Ovary (tissue), 3 donors: ENCODE measurements around the gene FOXK2.

ENCODE experiments used
- CTCF ChIP-seq, 3 donors: fragments of 450-650 bp in 2 of 3; fragments of 200-600 bp in 1 of 3; IDR thresholded peaks; one replicate each; pipeline versions ENCODE4 v1.5.1 to v1.8.0; 2016 to 2022; ENCODE audit warnings: antibody characterized with exemption in 3 of 3, mild to moderate bottlenecking in 1 of 3
- EP300 ChIP-seq: sonication (generic); formaldehyde crosslinking; IDR thresholded peaks from one replicate; pipeline ENCODE4 v1.6.1; 2017; ENCODE audit warnings: antibody characterized with exemption
- POLR2A ChIP-seq: fragments of 450-650 bp; IDR thresholded peaks from one replicate; pipeline ENCODE4 v1.6.1; 2017; ENCODE audit warnings: antibody characterized with exemption, mild to moderate bottlenecking, moderate library complexity
- donor health status: DM: no; HTN: no; CAD: no.

GRCh38 chr17:82587234-82588086 lies 67.9 kb downstream of the FOXK2 start:
- TF ChIP-seq CTCF (IDR thresholded peaks at IDR 0.05) (no peak), POLR2A (no peak), EP300 (no peak)
